ENCODE data around the gene TINAGL1. TPM values are rescaled to one million over a fixed set of nuclear protein-coding genes. Genes with fewer than 3 reads are reported as not detected.

The TINAGL1 gene
- total and polyA plus RNA-seq, 4 donors = 158 to 506 (median 321) TPM

DNA sequence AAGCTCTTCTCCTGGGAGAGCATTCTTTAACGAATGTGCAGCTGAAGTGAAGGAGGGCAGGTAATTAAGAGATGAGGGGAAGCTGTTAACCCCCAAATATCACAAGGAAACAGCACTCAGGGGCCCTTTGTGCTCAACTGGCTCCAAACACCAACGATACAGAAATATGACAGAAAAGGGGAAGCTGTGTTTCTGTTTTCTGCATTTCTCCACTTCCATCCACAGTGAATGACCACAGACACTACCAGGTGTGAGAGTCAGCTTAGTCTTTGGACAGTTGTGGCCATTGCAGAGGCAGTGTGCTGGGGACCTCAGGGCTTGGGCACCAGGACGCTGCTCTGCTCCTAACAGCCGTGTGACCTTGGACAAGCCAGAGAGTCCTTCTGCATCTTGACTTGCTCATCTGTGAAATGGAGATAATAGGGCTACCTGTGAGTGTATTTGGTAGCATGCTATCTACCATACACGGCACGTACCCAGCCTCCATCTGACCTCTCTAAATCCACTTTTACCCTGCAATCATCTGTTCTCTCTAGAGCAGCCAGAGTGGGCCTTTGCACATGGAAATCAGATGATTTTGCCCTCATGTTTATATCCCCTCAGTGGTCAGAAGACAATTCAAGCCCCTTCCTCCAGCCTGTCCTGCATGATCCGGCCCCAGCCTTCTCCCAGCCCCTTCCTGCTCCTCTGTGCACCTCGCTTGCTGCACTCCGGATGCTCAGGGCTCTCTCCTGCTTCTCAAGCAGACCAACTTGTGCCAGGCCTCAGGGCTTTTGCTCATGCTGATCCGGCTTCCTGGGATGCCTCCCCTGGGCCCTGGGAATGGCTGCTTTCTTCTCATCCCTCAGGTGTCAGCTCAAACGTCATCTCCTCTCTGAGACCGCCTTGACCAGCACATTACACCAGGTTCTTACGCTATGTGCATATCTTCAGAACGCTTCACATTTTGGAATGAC is 4.7 kb upstream of the TINAGL1 start:
- Histone ChIP-seq H3K36me3 (ENCODE audit: control insufficient read depth in 1 of 2, insufficient read depth in 2 of 2, low read length in 1 of 2) (no peaks in the 10 kb centered on the region), H3K4me1 (ENCODE audit: control insufficient read depth in 1 of 2, insufficient read depth in 2 of 2, low read length in 2 of 2) (peaks cover 0 to 8% of the 10 kb centered on the region in 2 donors), H3K4me3 (ENCODE audit: low read length in 2 of 2) (no peak overlapping the region), H3K27ac (ENCODE audit: low read depth in 1 of 2, low read length in 2 of 2) (peak overlapping the region in 1 of 2 donors; percentile 1), H3K27me3 (ENCODE audit: control insufficient read depth in 1 of 2, insufficient read depth in 2 of 2, low read length in 1 of 2) (no peaks in the 10 kb centered on the region), H3K9me3 (ENCODE audit: control insufficient read depth, low read length) (no peaks in the 10 kb centered on the region)
- DNase-seq (no peak), ATAC-seq (ENCODE audit: low FRiP score) (no peak)
- WGBS, 2 donors = 91 to 93% methylated on average over 14 of the region's 14 CpGs
- intact Hi-C loops (cut with DNase I) = no loop called here

DNA sequence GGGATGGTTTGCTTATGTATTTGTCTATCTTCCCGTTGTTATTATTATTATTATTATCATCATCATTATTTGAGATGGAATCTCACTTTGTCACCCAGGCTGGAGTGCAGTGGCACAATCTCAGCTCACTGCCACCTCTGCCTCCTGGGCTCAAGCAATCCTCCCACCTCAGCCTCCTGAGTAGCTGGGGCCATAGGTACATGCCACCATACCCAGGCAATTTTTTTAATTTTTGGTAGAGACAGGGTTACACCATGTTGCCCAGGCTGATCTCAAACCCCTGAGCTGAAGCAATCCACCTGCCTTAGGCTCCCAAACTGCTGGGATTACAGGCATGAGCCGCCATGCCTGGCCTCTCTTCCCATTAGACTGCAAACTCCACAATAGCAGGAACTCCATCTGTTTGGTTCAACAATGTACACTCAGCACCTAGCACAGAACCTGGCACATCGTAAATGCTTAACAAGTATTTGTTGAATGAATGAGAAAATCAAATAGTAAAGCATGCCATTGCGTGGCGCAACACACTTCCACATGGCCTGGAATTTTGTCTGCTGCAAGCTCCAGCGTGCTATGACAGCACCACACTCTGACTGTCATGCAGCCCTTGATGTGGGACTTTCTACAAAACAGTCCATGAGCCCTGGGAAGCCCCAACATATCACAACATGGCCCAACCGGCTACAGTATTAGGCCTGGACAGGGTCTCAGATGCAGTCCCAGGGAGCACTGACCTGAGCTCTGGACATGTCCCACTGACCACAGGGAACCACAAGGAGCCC is 3.8 kb upstream of the TINAGL1 start:
- Histone ChIP-seq H3K27me3 (ENCODE audit: control insufficient read depth in 1 of 2, insufficient read depth in 2 of 2, low read length in 1 of 2) (no peaks in the 10 kb centered on the region), H3K27ac (ENCODE audit: low read depth in 1 of 2, low read length in 2 of 2) (peak overlapping the region; percentile 76 to 96), H3K9me3 (ENCODE audit: control insufficient read depth, low read length) (no peaks in the 10 kb centered on the region), H3K36me3 (ENCODE audit: control insufficient read depth in 1 of 2, insufficient read depth in 2 of 2, low read length in 1 of 2) (no peaks in the 10 kb centered on the region), H3K4me3 (ENCODE audit: low read length in 2 of 2) (no peak overlapping the region), H3K4me1 (ENCODE audit: control insufficient read depth in 1 of 2, insufficient read depth in 2 of 2, low read length in 2 of 2) (peaks cover 0 to 8% of the 10 kb centered on the region in 2 donors)
- no peak for ATAC-seq (ENCODE audit: low FRiP score)
- no peak for DNase-seq
- intact Hi-C loops (cut with DNase I) = no loop called here
- WGBS, 2 donors = 79 to 88% methylated on average over 7 of the region's 7 CpGs

DNA sequence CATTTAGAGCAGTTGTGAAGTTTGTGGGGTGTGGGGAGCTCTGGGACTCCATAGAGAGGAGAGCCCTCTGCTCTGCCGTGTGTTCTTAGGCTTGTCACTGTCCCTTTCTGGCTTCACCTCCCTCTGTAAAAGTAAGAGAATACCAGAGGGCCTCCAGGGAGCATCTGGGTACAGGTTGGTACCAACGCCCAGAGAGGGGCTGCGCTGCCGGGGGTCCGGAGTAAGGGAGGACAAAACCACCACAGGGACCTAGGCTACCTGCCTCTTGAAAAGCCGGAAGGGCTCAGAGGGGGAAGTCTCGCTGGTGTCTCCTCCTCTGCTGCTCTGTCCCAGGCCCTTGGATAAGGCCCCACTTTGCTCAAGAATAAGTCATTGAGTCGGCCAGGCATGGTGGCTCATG is 3.1 kb upstream of the TINAGL1 start:
- peaks cover 0 to 8% of the 10 kb centered on the region in 2 donors for H3K4me1 ChIP-seq (ENCODE audit: control insufficient read depth in 1 of 2, insufficient read depth in 2 of 2, low read length in 2 of 2)
- H3K9me3 ChIP-seq (ENCODE audit: control insufficient read depth, low read length) = no peaks in the 10 kb centered on the region
- H3K36me3 ChIP-seq (ENCODE audit: control insufficient read depth in 1 of 2, insufficient read depth in 2 of 2, low read length in 1 of 2) = no peaks in the 10 kb centered on the region
- 85 to 87% methylated on average over 8 of the region's 8 CpGs for WGBS, 2 donors
- no peaks in the 10 kb centered on the region for H3K27me3 ChIP-seq (ENCODE audit: control insufficient read depth in 1 of 2, insufficient read depth in 2 of 2, low read length in 1 of 2)
- H3K27ac ChIP-seq (ENCODE audit: low read depth in 1 of 2, low read length in 2 of 2) = peak overlapping the region; percentile 76 to 96
- H3K4me3 ChIP-seq (ENCODE audit: low read length in 2 of 2) = no peak overlapping the region
- intact Hi-C loops (cut with DNase I) = no loop called here
- ATAC-seq (ENCODE audit: low FRiP score) (no peak), DNase-seq (no peak)

DNA sequence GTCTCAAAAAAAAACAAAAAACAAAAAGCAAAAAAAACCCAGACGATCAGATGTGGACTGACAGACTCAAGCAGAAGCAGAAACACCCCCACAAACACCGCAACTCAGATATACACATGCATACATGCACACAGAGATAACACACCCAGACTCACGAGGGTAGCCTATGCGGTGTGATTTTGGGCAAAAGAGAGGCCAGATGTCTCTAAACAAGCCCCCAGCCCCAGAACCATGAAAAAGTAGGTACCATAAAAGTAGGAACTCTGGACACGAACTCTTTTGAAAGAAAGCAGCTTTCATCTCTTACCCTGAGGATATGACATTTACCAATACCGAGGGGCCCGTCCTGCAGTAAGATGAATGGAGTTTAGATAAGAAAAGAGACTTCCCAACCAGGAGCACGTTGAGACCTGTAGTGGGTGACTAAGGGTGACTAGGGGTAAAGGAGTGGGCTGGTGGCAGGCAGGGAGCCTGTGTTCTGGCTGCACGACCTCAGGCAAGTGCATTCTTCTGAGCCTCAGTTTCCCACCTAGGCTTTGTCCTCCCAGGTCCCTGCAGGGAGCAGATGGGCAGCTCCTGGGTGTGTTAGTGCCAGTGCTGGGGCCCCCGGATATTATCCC is 1.5 kb upstream of the TINAGL1 start:
- intact Hi-C loops (cut with DNase I) = loop anchor here in 1 of 2 donors (5.0 kb wide), 1 partner anchor 137 kb away; no protein-coding TSS in a partner anchor
- Histone ChIP-seq H3K27me3 (ENCODE audit: control insufficient read depth in 1 of 2, insufficient read depth in 2 of 2, low read length in 1 of 2) (no peaks in the 10 kb centered on the region), H3K36me3 (ENCODE audit: control insufficient read depth in 1 of 2, insufficient read depth in 2 of 2, low read length in 1 of 2) (no peaks in the 10 kb centered on the region), H3K27ac (ENCODE audit: low read depth in 1 of 2, low read length in 2 of 2) (peak overlapping the region; percentile 46 to 65), H3K4me3 (ENCODE audit: low read length in 2 of 2) (no peak overlapping the region), H3K9me3 (ENCODE audit: control insufficient read depth, low read length) (no peaks in the 10 kb centered on the region), H3K4me1 (ENCODE audit: control insufficient read depth in 1 of 2, insufficient read depth in 2 of 2, low read length in 2 of 2) (peaks cover 0 to 4% of the 10 kb centered on the region in 2 donors)
- DNase-seq (no peak), ATAC-seq (ENCODE audit: low FRiP score) (no peak)
- WGBS, 2 donors = 31 to 32% methylated on average over 10 of the region's 10 CpGs

DNA sequence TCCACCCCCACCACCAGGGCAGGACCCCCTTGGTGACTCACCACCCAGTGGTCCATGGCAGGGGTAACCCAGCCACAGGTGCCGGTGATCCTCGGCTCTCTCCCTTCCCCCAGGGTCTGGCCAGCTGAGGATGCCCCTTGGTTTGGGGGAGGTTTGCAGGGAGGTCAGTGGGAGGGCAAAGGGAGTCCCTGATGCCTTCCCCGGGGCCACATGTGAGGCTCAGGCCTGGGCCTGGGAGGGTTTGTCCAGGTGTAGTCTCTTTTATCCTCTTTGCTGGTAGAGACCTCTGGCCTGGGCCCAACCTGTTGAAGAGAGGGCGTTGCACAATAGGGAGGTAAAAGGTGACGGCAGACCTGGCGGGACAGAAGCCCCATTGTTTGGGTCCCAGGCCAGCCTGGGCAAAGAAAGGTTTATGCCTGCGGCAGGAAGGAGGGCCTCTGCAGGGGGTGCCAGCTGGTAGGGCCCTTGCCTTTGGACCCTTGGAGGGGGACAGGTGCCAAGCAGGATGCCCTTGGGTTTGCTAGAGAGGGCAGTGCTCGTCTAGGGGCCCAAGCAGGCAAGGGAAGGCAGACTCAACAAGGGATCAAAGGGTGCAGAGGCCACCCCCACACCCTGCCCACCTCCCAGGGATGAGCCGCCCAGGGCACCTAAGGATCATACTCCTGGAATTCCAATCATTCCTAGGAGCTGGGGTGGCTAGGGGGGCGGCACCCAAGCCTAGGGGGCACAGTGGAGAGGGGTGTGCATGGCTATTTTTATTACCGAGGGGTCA is 760 bp upstream of the TINAGL1 start:
- DNase-seq = no peak
- intact Hi-C loops (cut with DNase I) = loop anchor here in 1 of 2 donors (5.0 kb wide), 1 partner anchor 137 kb away; no protein-coding TSS in a partner anchor
- H3K36me3 ChIP-seq (ENCODE audit: control insufficient read depth in 1 of 2, insufficient read depth in 2 of 2, low read length in 1 of 2) = no peaks in the 10 kb centered on the region
- no peaks in the 10 kb centered on the region for H3K9me3 ChIP-seq (ENCODE audit: control insufficient read depth, low read length)
- H3K27ac ChIP-seq (ENCODE audit: low read depth in 1 of 2, low read length in 2 of 2) = peak overlapping the region; percentile 38 to 65
- peaks cover 0 to 4% of the 10 kb centered on the region in 2 donors for H3K4me1 ChIP-seq (ENCODE audit: control insufficient read depth in 1 of 2, insufficient read depth in 2 of 2, low read length in 2 of 2)
- WGBS, 2 donors = 48 to 50% methylated on average over 11 of the region's 11 CpGs
- no peak overlapping the region for H3K4me3 ChIP-seq (ENCODE audit: low read length in 2 of 2)
- H3K27me3 ChIP-seq (ENCODE audit: control insufficient read depth in 1 of 2, insufficient read depth in 2 of 2, low read length in 1 of 2) = no peaks in the 10 kb centered on the region
- ATAC-seq (ENCODE audit: low FRiP score) = no peak

DNA sequence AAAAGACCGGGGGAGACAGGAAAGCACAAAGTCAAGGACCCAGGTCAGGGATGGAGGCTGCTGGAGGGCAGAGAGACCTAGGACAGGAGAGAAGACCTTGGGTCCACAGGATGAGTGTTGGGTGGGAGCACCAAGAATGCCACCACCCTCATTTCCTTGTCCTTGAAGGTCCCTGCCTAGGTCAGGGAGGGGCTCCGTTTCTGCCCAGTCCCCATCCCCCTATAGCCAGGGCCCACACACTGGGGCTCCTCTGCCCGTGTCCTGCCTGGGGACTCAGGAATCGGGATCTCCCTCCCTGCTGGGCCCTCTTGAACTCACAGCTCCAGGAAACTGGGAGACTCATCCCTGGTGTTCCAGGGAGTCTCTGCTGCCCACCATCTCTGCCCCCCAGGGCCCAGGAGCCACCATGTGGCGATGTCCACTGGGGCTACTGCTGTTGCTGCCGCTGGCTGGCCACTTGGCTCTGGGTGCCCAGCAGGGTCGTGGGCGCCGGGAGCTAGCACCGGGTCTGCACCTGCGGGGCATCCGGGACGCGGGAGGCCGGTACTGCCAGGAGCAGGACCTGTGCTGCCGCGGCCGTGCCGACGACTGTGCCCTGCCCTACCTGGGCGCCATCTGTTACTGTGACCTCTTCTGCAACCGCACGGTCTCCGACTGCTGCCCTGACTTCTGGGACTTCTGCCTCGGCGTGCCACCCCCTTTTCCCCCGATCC is 584 bp downstream of the TINAGL1 start:
- Histone ChIP-seq H3K4me3 (ENCODE audit: low read length in 2 of 2) (peak overlapping the region; percentile 65 to 95), H3K36me3 (ENCODE audit: control insufficient read depth in 1 of 2, insufficient read depth in 2 of 2, low read length in 1 of 2) (no peaks in the 10 kb centered on the region), H3K9me3 (ENCODE audit: control insufficient read depth, low read length) (no peaks in the 10 kb centered on the region), H3K4me1 (ENCODE audit: control insufficient read depth in 1 of 2, insufficient read depth in 2 of 2, low read length in 2 of 2) (peaks cover 3 to 7% of the 10 kb centered on the region in 2 donors), H3K27ac (ENCODE audit: low read depth in 1 of 2, low read length in 2 of 2) (peak overlapping the region; percentile 82 to 83), H3K27me3 (ENCODE audit: control insufficient read depth in 1 of 2, insufficient read depth in 2 of 2, low read length in 1 of 2) (no peaks in the 10 kb centered on the region)
- ATAC-seq (ENCODE audit: low FRiP score) (no peak), DNase-seq (no peak)
- WGBS, 2 donors = 5% methylated on average over 27 of the region's 27 CpGs
- intact Hi-C loops (cut with DNase I) = loop anchor here in 1 of 2 donors (5.0 kb wide), 1 partner anchor 135 kb away; no protein-coding TSS in a partner anchor

DNA sequence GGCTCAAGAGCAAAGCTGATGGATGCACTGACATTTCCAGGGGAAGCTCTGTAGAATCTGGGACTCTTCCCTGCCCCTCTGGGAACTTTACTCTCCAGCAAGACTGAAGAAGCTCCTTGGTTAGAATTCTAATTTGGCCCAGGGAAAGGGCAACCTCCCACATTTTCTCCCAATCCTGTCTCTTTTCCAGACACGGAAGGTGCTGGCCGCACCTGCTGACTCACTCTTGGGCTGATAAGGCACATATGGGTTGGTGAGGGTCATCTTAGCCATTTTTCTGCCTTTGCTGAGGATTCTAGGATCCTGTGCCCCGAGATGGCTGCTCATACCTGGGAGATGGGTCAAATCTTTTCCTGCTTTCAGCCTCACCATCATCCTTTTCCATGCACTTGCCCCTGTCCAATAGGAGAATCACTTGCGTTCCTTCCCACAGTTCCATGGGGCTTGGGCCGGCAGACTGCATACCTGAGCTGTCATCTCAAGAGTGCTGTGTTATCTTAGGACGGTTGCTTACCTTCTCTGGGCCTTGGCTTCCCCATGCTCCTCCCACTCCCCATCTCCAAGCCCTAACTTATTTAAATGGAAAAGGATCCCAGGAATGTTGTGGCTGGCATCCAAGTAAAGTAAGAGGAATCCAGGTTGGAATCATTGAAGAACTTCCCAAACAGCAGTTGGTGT is 1.3 kb downstream of the TINAGL1 start:
- Histone ChIP-seq H3K4me3 (ENCODE audit: low read length in 2 of 2) (peak overlapping the region; percentile 65 to 95), H3K4me1 (ENCODE audit: control insufficient read depth in 1 of 2, insufficient read depth in 2 of 2, low read length in 2 of 2) (peaks cover 3 to 7% of the 10 kb centered on the region in 2 donors), H3K27ac (ENCODE audit: low read depth in 1 of 2, low read length in 2 of 2) (peak overlapping the region; percentile 82 to 83), H3K9me3 (ENCODE audit: control insufficient read depth, low read length) (no peaks in the 10 kb centered on the region), H3K27me3 (ENCODE audit: control insufficient read depth in 1 of 2, insufficient read depth in 2 of 2, low read length in 1 of 2) (no peaks in the 10 kb centered on the region), H3K36me3 (ENCODE audit: control insufficient read depth in 1 of 2, insufficient read depth in 2 of 2, low read length in 1 of 2) (no peaks in the 10 kb centered on the region)
- ATAC-seq (ENCODE audit: low FRiP score) (no peak), DNase-seq (peak in 1 of 2 donors; percentile 70)
- 3 to 4% methylated on average over 6 of the region's 6 CpGs for WGBS, 2 donors
- intact Hi-C loops (cut with DNase I) = loop anchor here in 1 of 2 donors (5.0 kb wide), 1 partner anchor 135 kb away; no protein-coding TSS in a partner anchor
